Peyer's patch (tissue), 4 donors: ENCODE measurements around the gene PPP1R12B. TPM values are rescaled to one million over a fixed set of nuclear protein-coding genes. Genes with fewer than 3 reads are reported as not detected.

ENCODE experiments used
- DNase-seq, 3 donors: peaks; one replicate each; pipeline ENCODE4 v3.0.0-alpha.2; 2017 to 2019
- H3K27ac ChIP-seq, 4 donors: fragments of 200-600 bp; sonication (generic); one replicate each; pipeline ENCODE4 v1.5.1; 2016 to 2019
- H3K27me3 ChIP-seq, 2 donors: fragments of 200-600 bp; sonication (generic); one replicate each; pipeline ENCODE4 v1.5.1; 2019
- H3K36me3 ChIP-seq, 3 donors: fragments of 200-600 bp; sonication (generic); one replicate each; pipeline ENCODE4 v1.5.1; 2016 to 2019
- H3K4me1 ChIP-seq, 4 donors: fragments of 200-600 bp; sonication (generic); one replicate each; pipeline ENCODE4 v1.5.1; 2016 to 2019
- H3K4me3 ChIP-seq, 4 donors: fragments of 200-600 bp; sonication (generic); 1 replicate in 3 of 4; 2 replicates in 1 of 4; pipeline ENCODE4 v1.5.1; 2016 to 2019; ENCODE audit warnings: mild to moderate bottlenecking in 1 of 4
- H3K9me3 ChIP-seq, 4 donors: fragments of 200-600 bp; sonication (generic); one replicate each; pipeline ENCODE4 v1.5.1; 2016 to 2019; ENCODE audit warnings: mild to moderate bottlenecking in 1 of 4
- POLR2A ChIP-seq, 2 donors: fragments of 450-650 bp; IDR thresholded peaks; one replicate each; pipeline ENCODE4 v1.5.1; 2017; ENCODE audit warnings: antibody characterized with exemption in 2 of 2, mild to moderate bottlenecking in 2 of 2, moderate library complexity in 2 of 2
- small RNA-seq, 2 donors: library from RNA; depleted of rRNA; stranded (forward); fragments of <200 nt; gene quantifications; one replicate each; pipeline ENCODE3, GENCODE V24; 2016
- total RNA-seq, 4 donors: library from RNA; depleted of rRNA; stranded (reverse); fragments of >200 nt; gene quantifications; one replicate each; pipeline ENCODE4 v1.1.0, GENCODE V29; 2016
- TF ChIP-seq, protein P1 (sequence below), 6 experiments: fragments of 450-650 bp in 4 of 6; fragments of 200-600 bp in 2 of 6; sonication (generic) in 1 of 6; IDR thresholded peaks; one replicate each; pipeline ENCODE4 v1.5.1; 2017 to 2019; ENCODE audit warnings: antibody characterized with exemption in 6 of 6, mild to moderate bottlenecking in 3 of 6, moderate library complexity in 1 of 6

The PPP1R12B gene
- total RNA-seq, 4 donors from 2014 or later: 33.1 to 131 (median 90.8) TPM

DNA sequence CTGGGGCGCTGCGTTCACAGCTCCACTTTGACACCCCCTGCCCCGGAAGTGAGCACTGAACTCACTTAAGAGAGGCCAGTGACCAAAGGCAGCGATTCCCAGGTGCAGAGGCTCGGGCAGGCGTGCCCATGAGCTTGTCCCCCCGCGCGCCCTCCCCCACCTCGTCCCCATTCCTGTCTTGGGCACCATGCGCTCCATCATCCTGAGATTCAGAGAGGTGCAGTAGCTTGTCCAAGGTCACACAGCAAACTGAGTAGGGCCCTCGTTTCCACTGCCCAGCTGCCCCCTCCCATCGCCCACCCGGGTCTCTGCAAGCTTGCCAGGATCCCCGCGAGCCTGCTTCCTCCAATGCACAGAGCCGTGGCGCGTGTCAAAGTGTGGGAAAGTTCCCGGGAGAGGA lies 293.7 kb downstream of the PPP1R12B start:
- DNase-seq: no peak
- Histone ChIP-seq H3K9me3 (no peaks in the 10 kb centered on the region), H3K4me1 (peaks cover 0 to 30% (median 20%) of the 10 kb centered on the region in 4 donors), H3K27me3 (peaks cover 0 to 22% of the 10 kb centered on the region in 2 donors), H3K27ac (no peak overlapping the region), H3K36me3 (no peaks in the 10 kb centered on the region), H3K4me3 (peak overlapping the region in 2 of 4 donors; percentile 41 to 48)
- TF ChIP-seq, protein P1, sequence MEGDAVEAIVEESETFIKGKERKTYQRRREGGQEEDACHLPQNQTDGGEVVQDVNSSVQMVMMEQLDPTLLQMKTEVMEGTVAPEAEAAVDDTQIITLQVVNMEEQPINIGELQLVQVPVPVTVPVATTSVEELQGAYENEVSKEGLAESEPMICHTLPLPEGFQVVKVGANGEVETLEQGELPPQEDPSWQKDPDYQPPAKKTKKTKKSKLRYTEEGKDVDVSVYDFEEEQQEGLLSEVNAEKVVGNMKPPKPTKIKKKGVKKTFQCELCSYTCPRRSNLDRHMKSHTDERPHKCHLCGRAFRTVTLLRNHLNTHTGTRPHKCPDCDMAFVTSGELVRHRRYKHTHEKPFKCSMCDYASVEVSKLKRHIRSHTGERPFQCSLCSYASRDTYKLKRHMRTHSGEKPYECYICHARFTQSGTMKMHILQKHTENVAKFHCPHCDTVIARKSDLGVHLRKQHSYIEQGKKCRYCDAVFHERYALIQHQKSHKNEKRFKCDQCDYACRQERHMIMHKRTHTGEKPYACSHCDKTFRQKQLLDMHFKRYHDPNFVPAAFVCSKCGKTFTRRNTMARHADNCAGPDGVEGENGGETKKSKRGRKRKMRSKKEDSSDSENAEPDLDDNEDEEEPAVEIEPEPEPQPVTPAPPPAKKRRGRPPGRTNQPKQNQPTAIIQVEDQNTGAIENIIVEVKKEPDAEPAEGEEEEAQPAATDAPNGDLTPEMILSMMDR (IDR thresholded peaks at IDR 0.05): no peak
- TF ChIP-seq POLR2A (IDR thresholded peaks at IDR 0.05): no peak

Small RNAs within 50 kb of the gene (small RNA-seq; reads per million reads assigned to genes)
- gene AC099336.2 (0 reads per million in 2 donors), gene RF00156 (0 reads per million in 2 donors), gene RNU6-89P (0 reads per million in 2 donors)

Other genes starting within 250 kb of the PPP1R12B start
- under 1 TPM in 3 of 4 donors, not detected in 1; 0.18 to 0.95 (median 0.27) TPM for gene GPR37L1, start 225.8 kb upstream of the PPP1R12B start, total RNA-seq
- 10 to 100 TPM; 25.7 to 37.1 (median 36.0) TPM for gene ARL8A, start 204.0 kb upstream of the PPP1R12B start, total RNA-seq
- gene PTPN7, start 188.1 kb upstream of the PPP1R12B start, total RNA-seq: 10 to 100 TPM in 2 of 4 donors, 1 to 10 TPM in 2; 4.7 to 48.7 (median 7.6) TPM
- gene LGR6, start 154.9 kb upstream of the PPP1R12B start, total RNA-seq: 1 to 10 TPM in 3 of 4 donors, under 1 TPM in 1; 0.53 to 3.3 (median 2.3) TPM
- gene UBE2T, start 6.8 kb upstream of the PPP1R12B start, total RNA-seq: 10 to 100 TPM in 1 of 4 donors, 1 to 10 TPM in 3; 2.0 to 13.2 (median 3.4) TPM